GM10266 (cell line): ENCODE measurements around the gene MET.

ENCODE experiments used
- DNase-seq: peaks from one replicate; pipeline ENCODE4 v3.0.0; 2012; ENCODE audit errors: extremely low spot score
- TF ChIP-seq, protein P1 (sequence below): IDR thresholded peaks from 2 replicates; pipeline ENCODE4 v1.5.1; 2012; ENCODE audit warnings: mild to moderate bottlenecking, low read depth; ENCODE audit not compliant: control insufficient read depth, insufficient read depth; ENCODE audit errors: missing control alignments

MET gene

GRCh38 chr7:116772423-116772863 lies 100.4 kb downstream of the MET start:
- TF ChIP-seq, protein P1, sequence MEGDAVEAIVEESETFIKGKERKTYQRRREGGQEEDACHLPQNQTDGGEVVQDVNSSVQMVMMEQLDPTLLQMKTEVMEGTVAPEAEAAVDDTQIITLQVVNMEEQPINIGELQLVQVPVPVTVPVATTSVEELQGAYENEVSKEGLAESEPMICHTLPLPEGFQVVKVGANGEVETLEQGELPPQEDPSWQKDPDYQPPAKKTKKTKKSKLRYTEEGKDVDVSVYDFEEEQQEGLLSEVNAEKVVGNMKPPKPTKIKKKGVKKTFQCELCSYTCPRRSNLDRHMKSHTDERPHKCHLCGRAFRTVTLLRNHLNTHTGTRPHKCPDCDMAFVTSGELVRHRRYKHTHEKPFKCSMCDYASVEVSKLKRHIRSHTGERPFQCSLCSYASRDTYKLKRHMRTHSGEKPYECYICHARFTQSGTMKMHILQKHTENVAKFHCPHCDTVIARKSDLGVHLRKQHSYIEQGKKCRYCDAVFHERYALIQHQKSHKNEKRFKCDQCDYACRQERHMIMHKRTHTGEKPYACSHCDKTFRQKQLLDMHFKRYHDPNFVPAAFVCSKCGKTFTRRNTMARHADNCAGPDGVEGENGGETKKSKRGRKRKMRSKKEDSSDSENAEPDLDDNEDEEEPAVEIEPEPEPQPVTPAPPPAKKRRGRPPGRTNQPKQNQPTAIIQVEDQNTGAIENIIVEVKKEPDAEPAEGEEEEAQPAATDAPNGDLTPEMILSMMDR = no peak
- no peak for DNase-seq

DNA sequence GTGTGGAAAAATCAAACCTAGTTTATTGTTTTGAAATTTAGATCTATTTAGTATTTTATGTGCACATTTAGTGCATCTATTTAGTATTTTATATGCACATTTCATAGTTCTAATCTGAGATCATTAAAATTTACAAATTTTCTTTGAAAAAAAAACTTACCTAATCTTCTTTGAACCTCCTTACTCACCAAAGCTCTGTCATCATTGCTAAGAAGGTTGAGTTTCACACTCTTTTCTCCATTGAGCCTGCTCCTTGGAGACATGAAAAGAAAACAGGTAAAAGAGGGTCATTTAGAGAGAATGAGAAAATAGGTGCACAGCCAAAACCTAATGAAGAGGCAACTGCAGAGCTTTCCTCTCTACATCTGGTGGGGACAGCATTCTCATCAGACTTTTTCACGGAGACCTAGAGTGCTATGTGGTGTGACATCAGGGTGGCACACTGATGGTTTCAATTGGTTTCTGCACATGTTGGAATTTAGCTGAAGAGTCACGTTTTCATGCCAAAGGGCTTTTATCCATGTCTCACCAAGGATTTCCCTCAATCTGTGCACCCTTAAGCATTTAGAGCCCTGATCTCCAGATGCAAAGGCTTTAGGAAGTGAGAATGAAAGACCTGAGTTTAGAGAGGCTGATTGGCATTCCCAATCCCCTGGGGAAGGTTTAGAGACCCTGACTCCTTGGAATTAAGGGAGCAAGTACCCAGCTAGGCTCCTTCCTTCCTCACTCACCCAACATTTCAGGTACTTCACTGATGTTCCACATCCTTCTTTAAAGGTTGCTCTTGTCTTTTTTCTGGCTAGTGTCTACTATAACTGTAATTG lies 101.1 kb downstream of the MET start:
- TF ChIP-seq, protein P1 = no peak

GRCh38 chr7:116776046-116776445 lies 104.0 kb downstream of the MET start:
- TF ChIP-seq, protein P1 = no peak
- no peak for DNase-seq

More for the DNA sequence above, 101.1 kb downstream of the MET start:
- DNase-seq = no peak

DNA sequence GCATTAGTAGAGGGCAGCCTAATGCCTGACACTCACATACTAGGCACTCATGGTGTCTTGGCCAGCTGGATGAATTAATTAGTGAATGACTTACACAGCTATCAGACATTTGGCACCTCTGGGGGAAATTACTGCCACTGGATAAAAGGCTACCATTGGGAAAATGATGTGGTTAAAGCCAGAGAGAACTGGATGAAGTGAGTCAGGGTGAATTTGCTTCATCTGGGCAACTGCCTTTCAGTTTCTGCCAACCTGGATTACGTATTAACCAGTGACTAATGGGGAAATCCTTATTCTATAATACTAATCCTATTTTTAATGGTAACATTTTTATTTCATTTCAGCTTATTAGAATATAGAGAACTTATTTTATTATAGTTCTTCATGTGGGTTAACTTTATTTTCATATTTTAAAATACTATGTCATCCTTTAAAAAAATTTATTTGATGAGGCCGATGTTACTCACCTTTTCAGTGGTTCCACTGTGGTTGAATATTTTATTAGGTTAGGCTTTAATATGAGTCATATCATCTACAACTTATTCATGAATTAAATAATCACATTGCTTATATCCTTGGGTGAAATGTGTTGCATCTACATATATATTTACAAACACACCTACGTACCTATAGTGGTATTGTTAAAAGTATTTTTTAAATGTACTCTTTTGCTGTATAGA lies 104.8 kb downstream of the MET start:
- TF ChIP-seq, protein P1 = no peak
- no peak for DNase-seq

- DNase-seq = no peak
These were observed 105.8 kb downstream of the MET start for GRCh38 chr7:116777651-116778281.

GRCh38 chr7:116779216-116779615 lies 107.2 kb downstream of the MET start:
- DNase-seq = no peak

More at GRCh38 chr7:116777651-116778281, 105.8 kb downstream of the MET start:
- TF ChIP-seq, protein P1 = no peak

More at GRCh38 chr7:116779216-116779615, 107.2 kb downstream of the MET start:
- TF ChIP-seq, protein P1 = no peak
